SH-SY5Y (cell line): Measurements from ENCODE around the gene DHRS3.

Experiments used
- GATA2 ChIP-seq: IDR thresholded peaks from 2 replicates; pipeline ENCODE4 v1.6.1; 2011; ENCODE audit warnings: mild to moderate bottlenecking, low read depth, low read length
- GATA3 ChIP-seq: IDR thresholded peaks from 2 replicates; pipeline ENCODE4 v1.6.1; 2011; ENCODE audit warnings: low read depth, mild to moderate bottlenecking, low read length, moderate library complexity

The DHRS3 gene, protein sequence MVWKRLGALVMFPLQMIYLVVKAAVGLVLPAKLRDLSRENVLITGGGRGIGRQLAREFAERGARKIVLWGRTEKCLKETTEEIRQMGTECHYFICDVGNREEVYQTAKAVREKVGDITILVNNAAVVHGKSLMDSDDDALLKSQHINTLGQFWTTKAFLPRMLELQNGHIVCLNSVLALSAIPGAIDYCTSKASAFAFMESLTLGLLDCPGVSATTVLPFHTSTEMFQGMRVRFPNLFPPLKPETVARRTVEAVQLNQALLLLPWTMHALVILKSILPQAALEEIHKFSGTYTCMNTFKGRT

DNA sequence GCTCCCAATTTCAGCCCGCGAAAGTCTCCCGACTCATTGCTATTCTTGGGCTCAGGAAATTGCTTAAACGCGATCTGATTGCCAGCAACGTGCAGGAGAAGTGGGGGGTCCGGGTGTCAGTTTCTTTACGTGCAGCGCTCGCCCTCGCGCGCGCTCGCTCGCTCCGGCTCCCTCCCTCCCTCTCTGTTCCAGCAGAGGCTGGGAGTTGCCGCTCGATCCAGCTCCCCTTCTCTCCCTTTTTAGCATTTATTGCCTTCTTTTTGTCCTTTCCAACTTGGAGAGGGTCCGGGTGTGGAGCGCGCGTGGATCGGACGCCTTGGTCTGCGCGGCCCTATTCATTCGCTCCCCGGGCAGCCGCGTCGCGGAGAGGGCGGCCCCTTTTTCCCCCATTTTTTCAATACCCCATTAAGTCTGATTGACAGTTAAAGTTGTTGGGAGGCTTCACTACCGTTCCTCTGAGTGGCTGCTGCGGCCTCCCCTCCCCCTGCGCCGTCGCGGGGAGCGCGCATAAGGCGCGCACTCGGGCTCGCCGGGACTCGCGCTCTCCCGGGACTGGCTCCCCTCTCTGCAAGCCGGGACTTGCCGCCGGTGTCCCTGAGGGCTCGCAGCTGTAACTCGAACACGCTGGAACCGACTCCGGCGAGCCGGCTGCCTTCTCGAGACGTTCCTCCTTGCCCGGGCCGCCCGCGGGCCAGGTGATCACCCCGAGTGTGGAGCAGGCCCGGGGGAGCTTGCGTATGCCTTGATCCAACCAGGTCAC is at the start of gene DHRS3:
Gene DHRS3 (minus strand): TSS at position 310 of the 760 bp plus-strand sequence. CDS start 862 bp downstream, outside the sequence.
- TF ChIP-seq GATA3 (no peak), GATA2 (no peak)

DNA sequence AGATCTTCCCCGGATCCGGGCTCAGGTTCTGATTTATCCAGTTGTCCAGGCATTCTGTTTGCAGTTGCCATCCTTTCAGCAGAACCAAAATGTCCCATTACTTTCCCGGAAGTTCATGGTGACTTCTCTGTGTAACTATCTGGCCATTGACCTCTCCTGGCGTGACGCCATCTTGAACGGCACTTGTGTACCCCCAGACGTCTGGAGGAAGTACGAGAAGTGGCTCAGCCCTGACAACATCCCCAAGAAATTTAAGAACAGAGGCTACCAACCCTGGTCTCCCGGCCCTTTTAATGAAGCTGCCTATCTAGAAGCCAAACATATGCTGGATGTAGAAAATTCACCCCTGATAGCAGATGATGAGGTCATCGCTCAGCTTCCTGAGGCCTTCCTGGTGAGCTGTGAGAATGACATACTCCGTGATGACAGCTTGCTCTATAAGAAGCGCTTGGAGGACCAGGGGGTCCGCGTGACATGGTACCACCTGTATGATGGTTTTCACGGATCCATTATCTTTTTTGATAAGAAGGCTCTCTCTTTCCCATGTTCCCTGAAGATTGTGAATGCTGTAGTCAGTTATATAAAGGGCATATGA is 48.2 kb upstream of the DHRS3 start:
- TF ChIP-seq GATA2 (no peak), GATA3 (no peak)

DNA sequence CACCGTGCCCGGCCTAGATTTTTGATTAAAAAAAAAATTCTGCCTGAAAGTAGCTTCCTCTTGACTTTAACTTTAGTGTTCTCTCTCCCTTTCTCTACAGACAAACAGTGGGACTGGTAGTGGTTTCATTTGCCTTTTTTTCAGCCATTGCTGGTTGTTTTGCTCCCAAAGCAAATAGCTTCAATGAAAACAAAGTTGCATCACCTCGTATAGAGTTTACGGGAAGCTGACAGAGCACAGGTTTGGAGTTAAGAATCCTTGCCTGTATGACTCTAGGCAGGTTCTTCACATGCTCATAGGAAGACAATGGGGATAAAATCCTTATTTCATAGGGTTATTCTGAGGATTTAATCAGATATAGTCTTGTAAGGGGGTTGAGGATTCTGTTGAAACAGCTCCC is 47.5 kb upstream of the DHRS3 start:
- TF ChIP-seq GATA2 = no peak
- no peak for TF ChIP-seq GATA3

DNA sequence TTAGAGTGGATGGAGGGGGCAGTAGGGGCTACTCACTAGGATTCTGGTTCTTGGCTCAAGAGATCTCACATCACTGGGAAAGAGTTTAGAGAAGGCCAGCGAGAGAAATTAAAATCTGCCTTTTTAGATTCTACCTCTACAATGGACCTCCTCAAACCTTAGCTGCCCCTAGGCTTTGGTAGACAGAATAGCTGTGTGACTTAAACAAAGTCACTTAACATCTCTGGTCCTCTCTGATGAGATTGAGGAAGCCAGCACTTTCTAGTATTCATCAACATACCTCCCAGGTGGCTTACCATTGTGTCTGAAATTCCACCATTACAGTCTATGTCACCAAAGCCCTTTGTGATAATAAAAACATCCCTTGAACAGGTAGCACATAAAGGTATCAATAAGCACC is 44.5 kb upstream of the DHRS3 start:
- TF ChIP-seq GATA2 = no peak
- TF ChIP-seq GATA3 = no peak

DNA sequence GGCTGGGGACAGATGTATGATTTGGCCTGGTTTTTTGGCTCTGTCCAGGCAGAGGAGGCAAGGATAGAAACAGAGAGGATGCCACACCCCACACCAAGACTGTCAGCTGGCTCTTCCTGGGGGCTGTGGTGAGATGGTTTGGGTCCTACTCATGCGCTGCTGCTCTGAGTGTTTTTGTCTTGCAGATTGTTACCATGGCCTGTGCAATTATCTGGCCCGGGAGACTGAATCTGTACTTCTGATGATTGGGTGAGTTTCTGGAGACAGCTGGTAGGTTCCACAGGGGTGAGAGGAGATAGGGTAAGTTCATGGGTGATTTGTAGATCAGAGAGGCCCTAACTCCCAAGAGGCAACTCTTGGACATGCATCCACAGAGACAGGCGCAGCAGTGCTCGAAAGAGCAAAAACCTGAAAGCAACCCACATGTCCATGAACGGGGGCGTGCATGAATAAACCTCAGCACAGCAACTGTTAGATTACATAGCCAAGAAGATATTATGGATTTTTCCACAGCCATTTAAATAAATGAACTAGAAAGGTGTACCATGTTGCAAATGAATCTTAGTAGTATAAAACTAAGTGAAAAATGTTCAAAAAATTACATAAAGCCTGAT is 43.7 kb upstream of the DHRS3 start:
- TF ChIP-seq GATA2 (no peak), GATA3 (no peak)

DNA sequence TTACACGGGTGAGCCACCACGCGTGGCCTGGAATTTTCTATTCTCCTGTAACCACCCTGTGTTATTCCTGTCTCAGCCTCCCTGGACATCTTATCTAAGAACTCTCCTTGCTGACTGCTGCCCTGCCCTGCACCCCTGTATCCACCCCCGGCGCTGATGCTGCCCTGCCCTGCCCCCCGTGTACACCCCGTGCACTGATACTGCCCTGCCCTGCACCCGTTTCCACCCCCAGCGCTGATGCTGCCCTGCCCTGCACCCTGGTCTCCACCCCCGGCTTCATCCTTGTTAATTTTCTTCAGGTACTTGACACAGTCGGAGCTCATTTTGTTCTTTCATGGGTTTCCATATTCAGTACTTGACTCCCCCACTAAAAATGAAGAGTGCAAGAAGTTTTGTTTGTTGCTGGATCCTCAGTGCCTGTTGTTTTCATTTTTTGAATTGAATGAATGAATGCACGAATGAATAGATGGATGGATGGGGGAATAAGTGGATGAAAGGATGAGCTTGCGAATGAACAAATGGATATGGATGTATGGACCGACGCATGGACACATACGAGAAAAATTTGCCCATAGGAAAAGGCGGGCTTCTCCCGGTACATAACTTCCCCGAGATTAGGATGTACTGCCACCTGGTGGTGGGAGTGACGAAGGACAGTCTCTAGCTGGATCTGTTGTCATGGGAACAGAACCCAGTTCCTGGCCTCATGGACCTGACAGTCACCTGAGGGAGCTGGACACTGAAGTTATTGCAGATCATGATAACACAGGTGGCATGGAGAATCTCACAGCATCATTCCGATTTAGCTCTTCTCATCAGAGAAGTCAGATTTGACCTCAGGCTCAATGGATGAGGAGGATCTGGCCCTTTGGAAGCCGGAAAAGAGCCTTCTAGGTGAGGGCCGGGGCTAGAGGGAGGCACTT is 40.8 kb upstream of the DHRS3 start:
- no peak for TF ChIP-seq GATA3
- no peak for TF ChIP-seq GATA2

DNA sequence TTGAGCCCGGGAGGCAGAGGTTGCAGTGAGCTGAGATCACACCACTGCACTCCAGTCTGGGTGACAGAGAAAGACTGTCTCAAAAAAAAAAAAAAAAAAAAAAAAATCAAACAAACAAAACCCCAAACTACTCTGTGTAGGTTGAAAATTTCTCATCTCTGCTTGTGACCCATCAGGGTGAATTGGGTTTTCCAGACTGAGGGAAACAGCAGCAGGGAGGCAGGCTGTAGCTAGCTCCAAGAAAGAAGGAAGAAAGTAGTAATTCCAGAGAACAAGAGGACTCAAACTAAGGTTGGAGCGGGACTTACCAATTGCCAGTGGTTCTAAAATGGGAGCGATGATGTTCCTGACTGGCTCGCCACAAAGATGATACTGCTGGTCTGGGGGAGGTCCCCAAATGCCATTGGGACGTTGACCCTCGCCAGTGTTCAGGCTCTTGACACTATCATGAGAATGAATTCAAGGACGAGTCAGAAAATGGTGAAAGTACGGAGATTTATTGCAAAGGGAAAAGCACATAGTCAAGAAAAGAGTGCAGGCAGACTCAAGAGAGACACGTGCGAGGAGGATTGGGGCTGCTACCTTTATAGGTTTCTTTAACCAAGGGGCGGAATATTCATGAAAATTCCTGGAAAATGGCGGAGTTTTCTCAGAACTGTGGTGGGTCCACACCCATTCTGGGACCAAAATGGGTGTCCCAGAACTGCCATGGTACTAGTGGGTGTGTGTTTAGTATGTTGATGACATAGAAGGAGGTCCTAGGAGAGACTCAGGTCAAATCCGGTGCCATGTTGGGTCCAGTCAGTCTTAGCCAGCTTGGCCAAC is 39.3 kb upstream of the DHRS3 start:
- TF ChIP-seq GATA2 = no peak
- TF ChIP-seq GATA3 = no peak

DNA sequence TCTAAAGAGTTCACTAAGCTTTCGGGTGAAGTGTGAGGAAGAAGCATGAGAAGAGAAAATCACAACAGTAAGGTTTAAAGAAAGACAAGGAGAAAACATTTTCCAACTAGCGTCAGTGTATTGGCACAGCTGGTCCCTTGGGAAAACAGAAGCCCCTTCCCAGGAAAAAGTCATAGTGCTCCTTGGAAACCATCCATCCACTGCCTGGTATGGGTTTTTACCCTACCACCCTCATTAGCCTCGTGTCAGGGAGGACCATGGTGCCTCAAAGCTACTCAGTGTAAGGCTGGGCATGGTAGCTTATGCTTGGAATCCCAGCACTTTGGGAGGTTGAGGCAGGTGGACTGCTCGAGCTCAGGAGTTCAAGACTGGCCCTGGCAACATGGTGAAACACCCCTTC is 38.6 kb upstream of the DHRS3 start:
- TF ChIP-seq GATA3 (no peak), GATA2 (no peak)

DNA sequence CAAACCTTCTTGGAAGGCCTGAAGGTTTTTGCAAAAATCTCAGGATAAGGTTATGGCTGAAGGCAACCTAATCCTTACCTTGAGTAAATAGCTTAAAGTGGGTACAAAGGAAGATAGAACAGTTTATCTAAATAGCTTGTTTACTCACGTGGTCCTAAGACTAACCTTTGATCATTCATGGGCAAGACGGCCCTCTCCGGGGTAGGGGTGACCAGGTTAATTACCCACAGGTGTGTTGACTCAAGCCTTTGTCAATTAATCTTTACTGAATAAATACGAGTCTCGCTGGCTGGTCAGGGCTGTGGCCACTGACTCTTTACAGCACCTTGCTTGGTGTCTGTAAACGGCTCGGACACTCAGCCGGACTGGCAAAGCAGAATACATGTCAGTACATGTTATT is 36.6 kb upstream of the DHRS3 start:
- TF ChIP-seq GATA2 = no peak

DNA sequence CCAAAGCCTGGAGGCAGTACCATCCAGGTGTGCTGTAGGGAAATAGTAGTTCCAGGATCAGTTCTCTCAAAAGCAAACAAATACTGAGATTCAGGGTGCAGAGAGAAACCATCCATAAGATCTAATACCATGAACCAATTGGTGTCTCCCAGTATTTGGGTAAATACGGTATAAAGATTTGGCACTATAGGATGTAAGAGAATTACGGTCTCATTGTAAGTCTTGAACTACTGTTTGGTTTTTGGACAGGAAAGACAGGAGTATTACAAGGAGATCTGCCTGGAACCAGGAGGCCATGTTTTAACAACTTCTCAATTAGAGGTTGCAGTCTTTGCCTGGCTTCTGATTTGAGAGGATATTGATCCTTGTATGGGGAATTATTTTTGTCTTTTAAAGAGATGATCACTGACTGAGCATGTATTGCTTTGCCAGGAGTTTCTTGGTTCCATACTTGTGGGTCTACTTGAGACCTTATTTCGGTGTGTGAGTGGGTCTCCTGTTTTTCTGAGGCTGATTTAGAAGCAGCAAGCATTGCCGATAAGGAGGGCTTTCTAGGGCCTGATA is 36.1 kb upstream of the DHRS3 start:
- no peak for TF ChIP-seq GATA2
- no peak for TF ChIP-seq GATA3

DNA sequence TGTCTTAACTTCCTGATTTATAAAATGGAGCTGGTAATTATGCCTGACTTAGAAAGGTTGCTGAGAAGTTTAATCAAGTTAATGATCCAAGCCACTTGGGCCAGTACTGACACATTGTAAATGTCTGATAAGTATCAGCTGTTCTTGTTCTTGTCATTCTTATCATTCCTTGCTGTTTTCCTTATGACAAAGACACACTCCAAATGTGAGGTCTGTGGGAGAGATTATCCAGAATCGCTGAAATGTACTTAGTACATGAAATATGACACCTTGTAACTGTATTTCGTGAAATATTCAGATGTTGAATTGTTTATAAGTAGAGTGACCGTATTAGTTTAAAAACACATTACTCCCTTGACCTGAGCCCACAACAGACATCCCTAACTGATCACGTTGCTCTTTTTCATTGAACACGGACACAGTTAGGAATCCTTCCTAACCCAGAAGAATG is 32.0 kb upstream of the DHRS3 start:
- TF ChIP-seq GATA2 (no peak), GATA3 (no peak)

DNA sequence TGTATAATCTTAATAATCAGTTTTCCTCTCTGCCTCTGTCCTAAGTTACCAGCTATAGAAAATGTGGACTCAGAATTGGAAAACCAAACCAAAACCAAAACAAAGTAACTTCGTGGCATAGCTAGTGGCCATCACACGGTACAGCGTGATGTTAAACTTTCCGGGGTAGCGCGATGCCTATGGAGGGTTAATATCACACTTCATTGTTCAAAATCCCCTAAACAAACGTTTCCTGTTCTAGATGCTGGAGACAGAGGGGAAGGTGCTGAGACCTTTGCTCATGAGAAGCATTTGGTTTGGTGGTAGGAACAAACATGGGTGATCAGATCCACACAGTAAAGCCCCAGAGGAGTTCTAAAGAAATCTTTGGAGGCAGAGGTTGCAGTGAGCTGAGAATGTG is 30.7 kb upstream of the DHRS3 start:
- TF ChIP-seq GATA2 (no peak), GATA3 (no peak)
